Breast epithelium (tissue), 4 donors: ENCODE data around the gene NTRK3. TPM values are rescaled to one million over a fixed set of nuclear protein-coding genes. Genes with fewer than 3 reads are reported as not detected.

ENCODE experiments used
- DNase-seq, 2 donors: peaks; one replicate each; pipeline ENCODE4 v3.0.0-alpha.2; 2019; ENCODE audit warnings: low spot score in 2 of 2
- H3K27ac ChIP-seq, 2 donors: fragments of 200-600 bp; sonication (generic) in 1 of 2; one replicate each; pipeline ENCODE4 v1.5.1; 2016 to 2019; ENCODE audit warnings: mild to moderate bottlenecking in 1 of 2
- H3K27me3 ChIP-seq, 2 donors: fragments of 200-600 bp; sonication (generic) in 1 of 2; one replicate each; pipeline versions ENCODE4 v1.5.1 to v1.6.0; 2017 to 2019; ENCODE audit warnings: control low read depth in 1 of 2, mild to moderate bottlenecking in 1 of 2
- H3K36me3 ChIP-seq: fragments of 200-600 bp; one replicate; pipeline ENCODE4 v1.5.1; 2019
- H3K4me1 ChIP-seq, 2 donors: fragments of 200-600 bp; sonication (generic); one replicate each; pipeline ENCODE4 v1.5.1; 2016 to 2019; ENCODE audit warnings: control low read depth in 1 of 2
- H3K4me3 ChIP-seq, 3 donors: fragments of 200-600 bp; sonication (generic); 1 replicate in 2 of 3; 2 replicates in 1 of 3; pipeline ENCODE4 v1.5.1; 2016 to 2019; ENCODE audit warnings: mild to moderate bottlenecking in 3 of 3, moderate library complexity in 2 of 3
- H3K9me3 ChIP-seq, 2 donors: fragments of 200-600 bp; sonication (generic) in 1 of 2; one replicate each; pipeline ENCODE4 v1.5.1; 2016 to 2019; ENCODE audit warnings: control low read depth in 1 of 2
- POLR2A ChIP-seq: fragments of 450-650 bp; IDR thresholded peaks from one replicate; pipeline ENCODE4 v1.6.1; 2016; ENCODE audit warnings: antibody characterized with exemption, mild to moderate bottlenecking, moderate library complexity
- POLR2AphosphoS5 ChIP-seq, 3 donors: sonication (generic); formaldehyde crosslinking; IDR thresholded peaks; one replicate each; pipeline ENCODE4 v1.6.1; 2017; ENCODE audit warnings: antibody characterized with exemption in 3 of 3
- intact Hi-C: fragments of 100-400 bp; cut with DNase I; formaldehyde crosslinking; loops from one replicate; pipeline ENCODE4 v1.15.1; 2023; ENCODE audit warnings: low total_unique reads
- total RNA-seq, 3 donors: library from RNA; depleted of rRNA; stranded (reverse); fragments of >200 nt; gene quantifications; one replicate each; pipeline ENCODE4 v1.1.0, GENCODE V29; 2016
- TF ChIP-seq, protein P1 (sequence below), 3 donors: fragments of 450-650 bp; IDR thresholded peaks; one replicate each; pipeline ENCODE4 v1.5.1; 2016 to 2017; ENCODE audit warnings: antibody characterized with exemption in 3 of 3, mild to moderate bottlenecking in 3 of 3, moderate library complexity in 3 of 3

NTRK3 gene
- total RNA-seq, 3 donors from 2014 or later = 1.9 to 23.6 (median 13.8) TPM

DNA sequence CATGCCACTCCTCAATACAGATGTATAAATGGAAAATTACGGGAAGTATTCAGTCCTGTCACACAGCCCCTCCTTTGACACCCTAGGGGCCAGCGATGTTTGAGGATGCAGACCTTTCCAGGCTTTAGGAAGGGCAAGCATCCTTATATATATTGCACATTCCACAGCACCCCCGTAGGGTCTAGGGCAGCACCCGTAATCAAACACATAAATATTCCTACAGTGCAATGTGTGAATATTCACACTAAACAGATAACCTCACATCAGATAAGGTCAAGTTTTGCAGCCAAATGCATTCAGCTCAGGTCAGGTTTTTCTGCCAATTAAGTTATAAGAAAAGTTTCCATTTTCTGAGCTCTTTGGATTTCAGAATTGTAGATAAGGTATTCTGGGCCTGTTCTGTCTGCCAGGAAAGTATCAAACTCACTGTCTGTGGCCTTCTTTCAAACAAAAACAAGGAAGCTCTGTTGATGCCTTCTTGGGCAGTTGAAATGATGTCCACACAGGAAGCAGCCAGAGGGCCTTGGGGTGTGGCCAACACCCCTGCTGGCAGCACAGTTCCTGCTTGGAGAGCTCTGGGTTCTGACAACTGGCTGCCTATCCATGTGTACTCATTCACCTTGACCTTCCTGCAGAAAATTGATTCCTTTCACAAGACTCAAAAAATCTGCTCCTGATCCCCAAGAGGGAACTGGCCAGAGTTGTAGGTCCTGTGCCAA, 427.0 kb downstream of the NTRK3 start:
- Histone ChIP-seq H3K36me3 (no peaks in the 10 kb centered on the region), H3K4me1 (no peaks in the 10 kb centered on the region), H3K4me3 (no peak overlapping the region), H3K9me3 (no peaks in the 10 kb centered on the region), H3K27me3 (no peaks in the 10 kb centered on the region), H3K27ac (no peak overlapping the region)
- intact Hi-C loops = no loop called here
- TF ChIP-seq, protein P1, sequence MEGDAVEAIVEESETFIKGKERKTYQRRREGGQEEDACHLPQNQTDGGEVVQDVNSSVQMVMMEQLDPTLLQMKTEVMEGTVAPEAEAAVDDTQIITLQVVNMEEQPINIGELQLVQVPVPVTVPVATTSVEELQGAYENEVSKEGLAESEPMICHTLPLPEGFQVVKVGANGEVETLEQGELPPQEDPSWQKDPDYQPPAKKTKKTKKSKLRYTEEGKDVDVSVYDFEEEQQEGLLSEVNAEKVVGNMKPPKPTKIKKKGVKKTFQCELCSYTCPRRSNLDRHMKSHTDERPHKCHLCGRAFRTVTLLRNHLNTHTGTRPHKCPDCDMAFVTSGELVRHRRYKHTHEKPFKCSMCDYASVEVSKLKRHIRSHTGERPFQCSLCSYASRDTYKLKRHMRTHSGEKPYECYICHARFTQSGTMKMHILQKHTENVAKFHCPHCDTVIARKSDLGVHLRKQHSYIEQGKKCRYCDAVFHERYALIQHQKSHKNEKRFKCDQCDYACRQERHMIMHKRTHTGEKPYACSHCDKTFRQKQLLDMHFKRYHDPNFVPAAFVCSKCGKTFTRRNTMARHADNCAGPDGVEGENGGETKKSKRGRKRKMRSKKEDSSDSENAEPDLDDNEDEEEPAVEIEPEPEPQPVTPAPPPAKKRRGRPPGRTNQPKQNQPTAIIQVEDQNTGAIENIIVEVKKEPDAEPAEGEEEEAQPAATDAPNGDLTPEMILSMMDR (IDR thresholded peaks at IDR 0.05) = no peak
- TF ChIP-seq POLR2AphosphoS5 (IDR thresholded peaks at IDR 0.05) = no peak
- no peak for TF ChIP-seq POLR2A
- peak in 1 of 2 donors; percentile 62 for DNase-seq

DNA sequence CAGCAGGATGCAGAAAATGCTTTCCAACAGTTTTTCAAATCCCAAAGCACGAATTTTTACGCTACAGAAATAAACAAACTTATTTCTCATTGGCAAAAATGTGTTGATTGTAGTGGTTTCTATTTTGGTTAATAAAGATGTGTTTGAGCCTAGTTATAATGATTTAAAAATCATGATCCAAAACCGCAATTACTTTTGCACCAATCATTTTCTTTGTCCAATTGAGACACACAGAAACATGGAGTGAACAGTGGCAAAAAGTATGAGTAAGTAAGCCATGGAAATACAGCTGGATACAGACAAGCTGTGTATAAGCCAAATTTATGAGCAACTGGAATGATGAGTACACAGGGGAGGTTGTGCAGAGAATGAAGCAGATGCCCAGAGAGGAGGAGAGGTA, 427.9 kb downstream of the NTRK3 start:
- Histone ChIP-seq H3K27ac (no peak overlapping the region), H3K36me3 (no peaks in the 10 kb centered on the region), H3K27me3 (no peaks in the 10 kb centered on the region), H3K4me3 (no peak overlapping the region), H3K9me3 (no peaks in the 10 kb centered on the region), H3K4me1 (no peaks in the 10 kb centered on the region)
- DNase-seq = no peak
- intact Hi-C loops = no loop called here
- TF ChIP-seq POLR2AphosphoS5 (IDR thresholded peaks at IDR 0.05) = no peak
- TF ChIP-seq, protein P1 (IDR thresholded peaks at IDR 0.05) = no peak
- no peak for TF ChIP-seq POLR2A

DNA sequence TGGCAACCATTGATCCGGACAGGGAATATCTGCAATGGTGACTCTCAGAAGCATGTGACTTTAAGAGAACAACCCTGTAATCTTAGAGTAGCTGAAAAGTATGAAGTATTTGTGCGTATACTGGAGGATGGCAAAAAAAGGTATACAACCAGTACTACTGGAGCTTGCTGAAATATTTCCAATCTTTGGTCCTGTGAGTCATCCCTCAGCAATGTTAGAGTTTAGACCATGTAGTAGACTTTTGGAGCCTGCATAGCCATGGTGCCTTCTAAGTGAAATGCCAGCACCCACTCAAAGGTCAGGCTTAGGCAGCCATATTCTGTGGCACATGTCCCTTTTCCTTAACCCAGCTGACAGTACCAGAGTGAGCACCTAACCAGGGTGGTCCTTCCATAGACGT, 429.4 kb downstream of the NTRK3 start:
- no peak for DNase-seq
- intact Hi-C loops = no loop called here

DNA sequence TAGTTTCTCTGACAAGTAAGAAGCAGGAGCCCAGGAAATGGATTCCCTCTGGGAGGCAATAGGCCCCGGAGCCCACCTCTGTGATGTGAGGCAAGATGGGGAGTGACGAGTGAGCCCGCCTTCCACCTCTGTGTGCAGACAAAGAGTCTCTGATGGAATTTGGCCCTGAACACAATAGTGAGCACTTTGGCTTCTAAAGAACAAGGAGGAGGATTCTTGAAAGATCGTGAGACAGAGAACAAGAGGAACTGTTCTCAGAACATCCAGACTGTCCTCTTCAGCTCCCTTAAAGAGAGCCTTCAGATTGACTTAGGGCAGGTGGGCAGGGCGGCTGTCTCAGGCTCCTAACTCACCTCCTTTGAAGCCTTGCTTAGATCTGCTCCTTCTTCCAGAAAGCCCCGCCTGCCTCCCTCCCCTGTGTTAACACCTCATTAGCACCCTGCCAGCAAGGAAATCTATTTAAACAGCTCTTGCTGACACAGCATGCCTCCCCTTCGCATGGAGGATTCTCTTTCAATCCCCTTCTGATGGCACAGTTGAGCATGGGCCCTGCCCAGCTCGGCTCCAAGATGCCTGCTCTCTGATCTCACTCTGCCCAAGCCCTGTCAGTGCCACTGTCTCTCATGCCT, 430.3 kb downstream of the NTRK3 start:
- Histone ChIP-seq H3K4me1 (no peaks in the 10 kb centered on the region), H3K27ac (no peak overlapping the region), H3K27me3 (no peaks in the 10 kb centered on the region), H3K4me3 (no peak overlapping the region), H3K9me3 (no peaks in the 10 kb centered on the region), H3K36me3 (no peaks in the 10 kb centered on the region)
- no peak for DNase-seq
- intact Hi-C loops = no loop called here
- TF ChIP-seq, protein P1 (IDR thresholded peaks at IDR 0.05) = no peak
- TF ChIP-seq POLR2AphosphoS5 (IDR thresholded peaks at IDR 0.05) (no peak), POLR2A (no peak)

More for the DNA sequence above, 429.4 kb downstream of the NTRK3 start:
- no peaks in the 10 kb centered on the region for H3K27me3 ChIP-seq
- TF ChIP-seq POLR2A = no peak
- no peak for TF ChIP-seq POLR2AphosphoS5 (IDR thresholded peaks at IDR 0.05)
- TF ChIP-seq, protein P1 (IDR thresholded peaks at IDR 0.05) = no peak
- H3K36me3 ChIP-seq = no peaks in the 10 kb centered on the region
- H3K4me1 ChIP-seq = no peaks in the 10 kb centered on the region
- H3K9me3 ChIP-seq = no peaks in the 10 kb centered on the region
- H3K27ac ChIP-seq = no peak overlapping the region
- H3K4me3 ChIP-seq = no peak overlapping the region

DNA sequence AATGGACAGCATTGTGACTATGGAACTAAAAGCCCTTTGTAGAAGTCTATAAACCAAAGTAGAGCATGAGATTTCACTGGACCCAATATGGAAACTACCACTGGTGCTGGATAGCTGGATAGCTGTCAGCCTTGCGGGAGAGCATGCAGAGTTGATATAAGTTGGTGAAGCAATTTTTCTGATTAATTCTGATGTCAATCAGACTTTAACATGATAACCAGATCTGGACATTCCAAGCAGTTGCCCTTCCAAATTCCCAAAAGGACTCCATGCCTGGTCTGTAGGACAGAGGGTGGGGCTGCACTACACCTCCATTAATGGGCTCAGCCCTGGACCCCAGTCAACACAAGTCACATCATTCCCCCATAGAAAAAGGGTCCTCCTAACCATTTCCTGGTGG, 437.8 kb downstream of the NTRK3 start:
- TF ChIP-seq POLR2A (no peak), POLR2AphosphoS5 (IDR thresholded peaks at IDR 0.05) (no peak)
- TF ChIP-seq, protein P1 (IDR thresholded peaks at IDR 0.05) = no peak
- Histone ChIP-seq H3K9me3 (no peaks in the 10 kb centered on the region), H3K27me3 (no peaks in the 10 kb centered on the region), H3K36me3 (no peaks in the 10 kb centered on the region), H3K27ac (no peak overlapping the region), H3K4me3 (no peak overlapping the region), H3K4me1 (no peaks in the 10 kb centered on the region)
- intact Hi-C loops = no loop called here
- no peak for DNase-seq
